Peyer's patch (tissue), 4 donors: ENCODE measurements around the gene TPBGL.

Experiments used
- POLR2A ChIP-seq, 2 donors: fragments of 450-650 bp; IDR thresholded peaks; one replicate each; pipeline ENCODE4 v1.5.1; 2017; ENCODE audit warnings: antibody characterized with exemption in 2 of 2, mild to moderate bottlenecking in 2 of 2, moderate library complexity in 2 of 2
- TF ChIP-seq, protein P1 (sequence below), 6 experiments: fragments of 450-650 bp in 4 of 6; fragments of 200-600 bp in 2 of 6; sonication (generic) in 1 of 6; IDR thresholded peaks; one replicate each; pipeline ENCODE4 v1.5.1; 2017 to 2019; ENCODE audit warnings: antibody characterized with exemption in 6 of 6, mild to moderate bottlenecking in 3 of 6, moderate library complexity in 1 of 6

DNA sequence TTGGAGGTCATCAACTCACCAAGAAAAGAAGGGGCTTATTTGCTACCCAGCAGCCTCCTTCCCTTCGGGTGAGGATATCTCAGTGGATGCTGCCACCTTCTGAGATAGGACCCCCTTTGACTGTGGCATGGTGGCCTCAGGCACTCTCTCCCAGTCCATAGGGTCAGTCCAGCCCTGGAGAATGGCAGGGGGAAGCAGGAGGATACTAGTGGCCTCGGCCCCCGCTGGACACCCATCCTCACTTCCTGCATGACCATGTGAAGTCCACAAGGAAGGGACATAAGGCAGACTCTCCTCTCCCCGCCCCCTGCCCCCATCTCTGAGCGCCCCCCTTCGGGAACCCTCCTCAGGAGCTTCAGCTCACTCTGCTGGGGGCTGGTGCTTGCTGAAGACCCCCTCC lies 24.4 kb downstream of the TPBGL start:
- TF ChIP-seq, protein P1, sequence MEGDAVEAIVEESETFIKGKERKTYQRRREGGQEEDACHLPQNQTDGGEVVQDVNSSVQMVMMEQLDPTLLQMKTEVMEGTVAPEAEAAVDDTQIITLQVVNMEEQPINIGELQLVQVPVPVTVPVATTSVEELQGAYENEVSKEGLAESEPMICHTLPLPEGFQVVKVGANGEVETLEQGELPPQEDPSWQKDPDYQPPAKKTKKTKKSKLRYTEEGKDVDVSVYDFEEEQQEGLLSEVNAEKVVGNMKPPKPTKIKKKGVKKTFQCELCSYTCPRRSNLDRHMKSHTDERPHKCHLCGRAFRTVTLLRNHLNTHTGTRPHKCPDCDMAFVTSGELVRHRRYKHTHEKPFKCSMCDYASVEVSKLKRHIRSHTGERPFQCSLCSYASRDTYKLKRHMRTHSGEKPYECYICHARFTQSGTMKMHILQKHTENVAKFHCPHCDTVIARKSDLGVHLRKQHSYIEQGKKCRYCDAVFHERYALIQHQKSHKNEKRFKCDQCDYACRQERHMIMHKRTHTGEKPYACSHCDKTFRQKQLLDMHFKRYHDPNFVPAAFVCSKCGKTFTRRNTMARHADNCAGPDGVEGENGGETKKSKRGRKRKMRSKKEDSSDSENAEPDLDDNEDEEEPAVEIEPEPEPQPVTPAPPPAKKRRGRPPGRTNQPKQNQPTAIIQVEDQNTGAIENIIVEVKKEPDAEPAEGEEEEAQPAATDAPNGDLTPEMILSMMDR (IDR thresholded peaks at IDR 0.05), result no peak
- TF ChIP-seq POLR2A (IDR thresholded peaks at IDR 0.05), result no peak
